CD14-positive monocyte (primary cell): ENCODE measurements around the gene CHST15. TPM values are rescaled to one million over a fixed set of nuclear protein-coding genes. Genes with fewer than 3 reads are reported as not detected.

Source experiments
- DNase-seq, 3 donors: peaks; one replicate each; pipeline ENCODE4 v3.0.0-alpha.2; 2011 to 2022
- H2AFZ ChIP-seq: 2 replicates; pipeline ENCODE4 v1.6.0; 2012; ENCODE audit warnings: mild to moderate bottlenecking, low read depth, low read length, inconsistent platforms; ENCODE audit not compliant: insufficient read depth, poor library complexity, severe bottlenecking
- H3K27ac ChIP-seq, 2 donors: 1 replicate in 1 of 2; 2 replicates in 1 of 2; pipeline ENCODE4 v1.5.1; 2012 to 2013; ENCODE audit warnings: low read length in 2 of 2, control low read depth in 1 of 2, inconsistent platforms in 1 of 2, low read depth in 1 of 2, mild to moderate bottlenecking in 1 of 2
- H3K27me3 ChIP-seq, 2 donors: one replicate each; pipeline versions ENCODE4 v1.6.0 to v1.6.1; 2011 to 2013; ENCODE audit warnings: low read length in 2 of 2; ENCODE audit not compliant: control insufficient read depth in 2 of 2, insufficient read depth in 2 of 2
- H3K36me3 ChIP-seq, 2 donors: replicated peaks in 1 of 2; 1 replicate in 1 of 2; 2 replicates in 1 of 2; pipeline versions ENCODE4 v1.5.1 to v1.6.1; 2012 to 2013; ENCODE audit warnings: low read length in 2 of 2, control low read depth in 1 of 2, inconsistent platforms in 1 of 2, mild to moderate bottlenecking in 1 of 2; ENCODE audit not compliant: insufficient read depth in 2 of 2, control insufficient read depth in 1 of 2
- H3K4me1 ChIP-seq, 2 donors: 1 replicate in 1 of 2; 2 replicates in 1 of 2; pipeline versions ENCODE4 v1.5.1 to v1.6.1; 2012 to 2013; ENCODE audit warnings: low read length in 2 of 2, control low read depth in 1 of 2, inconsistent platforms in 1 of 2, mild to moderate bottlenecking in 1 of 2, moderate library complexity in 1 of 2; ENCODE audit not compliant: insufficient read depth in 2 of 2, control insufficient read depth in 1 of 2
- H3K4me2 ChIP-seq: replicated peaks from 2 replicates; pipeline ENCODE3; 2012; ENCODE audit warnings: low read length, moderate library complexity, mild to moderate bottlenecking; ENCODE audit not compliant: poor library complexity, severe bottlenecking; ENCODE audit errors: extremely low read depth
- H3K4me3 ChIP-seq, 3 experiments: fragments of 200-600 bp in 1 of 3; sonication (generic) in 1 of 3; replicated peaks in 1 of 3; 1 replicate in 2 of 3; 2 replicates in 1 of 3; pipeline ENCODE4 v1.5.1; 2011 to 2013; ENCODE audit warnings: low read length in 3 of 3, mild to moderate bottlenecking in 3 of 3, control low read depth in 2 of 3, low read depth in 2 of 3, inconsistent platforms in 1 of 3, moderate library complexity in 1 of 3
- H3K79me2 ChIP-seq: 2 replicates; pipeline ENCODE4 v1.6.0; 2012; ENCODE audit warnings: mild to moderate bottlenecking, control low read depth, inconsistent platforms, low read length, moderate library complexity; ENCODE audit not compliant: insufficient read depth
- H3K9ac ChIP-seq: 2 replicates; pipeline ENCODE4 v1.6.0; 2017; ENCODE audit warnings: low read length, mild to moderate bottlenecking; ENCODE audit not compliant: insufficient read depth, poor library complexity, severe bottlenecking
- H3K9me3 ChIP-seq, 2 donors: replicated peaks in 1 of 2; 1 replicate in 1 of 2; 2 replicates in 1 of 2; pipeline versions ENCODE4 v1.5.1 to v1.6.1; 2012 to 2013; ENCODE audit warnings: low read length in 2 of 2, control low read depth in 1 of 2; ENCODE audit not compliant: control insufficient read depth in 1 of 2, insufficient read depth in 1 of 2
- H4K20me1 ChIP-seq: 2 replicates; pipeline ENCODE4 v1.6.0; 2012; ENCODE audit warnings: mild to moderate bottlenecking, low read length, control low read depth, moderate library complexity; ENCODE audit not compliant: insufficient read depth
- H3K27ac Mint-ChIP-seq, 7 donors: one replicate each; pipeline ENCODE4 v1.8.0; 2020; ENCODE audit warnings: mild to moderate bottlenecking in 7 of 7, mixed read lengths in 7 of 7, moderate library complexity in 6 of 7, inconsistent platforms in 2 of 7
- H3K27me3 Mint-ChIP-seq, 3 donors: one replicate each; pipeline ENCODE4 v1.8.0; 2021 to 2022; ENCODE audit warnings: low read depth in 3 of 3, mild to moderate bottlenecking in 3 of 3, mixed read lengths in 3 of 3, moderate library complexity in 3 of 3, inconsistent platforms in 1 of 3
- H3K36me3 Mint-ChIP-seq, 2 donors: one replicate each; pipeline ENCODE4 v1.8.0; 2020; ENCODE audit warnings: mixed read lengths in 2 of 2, inconsistent platforms in 1 of 2, mild to moderate bottlenecking in 1 of 2
- H3K4me1 Mint-ChIP-seq: one replicate; pipeline ENCODE4 v1.8.0; 2020; ENCODE audit warnings: mild to moderate bottlenecking, mixed read lengths
- H3K4me3 Mint-ChIP-seq, 2 donors: one replicate each; pipeline ENCODE4 v1.8.0; 2020; ENCODE audit warnings: mild to moderate bottlenecking in 2 of 2, mixed read lengths in 2 of 2, moderate library complexity in 1 of 2
- H3K9me3 Mint-ChIP-seq, 7 donors: one replicate each; pipeline ENCODE4 v1.8.0; 2020 to 2022; ENCODE audit warnings: mixed read lengths in 7 of 7, mild to moderate bottlenecking in 6 of 7, moderate library complexity in 6 of 7, inconsistent platforms in 2 of 7
- WGBS: methylation state at CpG from one replicate; pipeline ENCODE4 v1.1.5; 2013; ENCODE audit warnings: missing lambda C conversion rate; ENCODE audit not compliant: insufficient coverage; 5-methylcytosine and 5-hydroxymethylcytosine counted together
- intact Hi-C, 2 donors: fragments of 100-400 bp; cut with micrococcal nuclease; formaldehyde crosslinking; loops; one replicate each; pipeline versions ENCODE4 v1.15.0 to v1.15.1; 2023
- polyA plus RNA-seq, 3 donors: library from polyadenylated mRNA; depleted of rRNA in 1 of 3; unstranded in 2 of 3; stranded (reverse) in 1 of 3; fragments of 300-500 nt in 2 of 3; fragments of >200 nt in 1 of 3; fragmentation: Illumina TruSeq in 2 of 3; gene quantifications; 1 replicate in 2 of 3; 2 replicates in 1 of 3; pipeline ENCODE4 v1.2.3, GENCODE V29; 2012 to 2021
- TF ChIP-seq, protein P1 (sequence below): fragments of 200-600 bp; IDR thresholded peaks from one replicate; pipeline ENCODE4 v1.8.0; 2022; ENCODE audit warnings: antibody characterized with exemption, mild to moderate bottlenecking

Gene CHST15
- polyA plus RNA-seq, 3 donors, result 54.4 to 106 (median 87.5) TPM

GRCh38 chr10:124052561-124052960 is 40.8 kb downstream of the CHST15 start:
- peaks cover 0 to 7% (median 4%) of the 10 kb centered on the region in 3 donors for H3K27me3 Mint-ChIP-seq
- peaks cover 100% of the 10 kb centered on the region for H4K20me1 ChIP-seq
- peaks cover 11 to 30% of the 10 kb centered on the region in 2 donors for H3K4me1 ChIP-seq
- H3K9ac ChIP-seq, result no peak overlapping the region
- peaks cover 3 to 56% of the 10 kb centered on the region in 2 donors for H3K36me3 ChIP-seq
- H3K9me3 ChIP-seq, result no peaks in the 10 kb centered on the region
- no peak for DNase-seq
- WGBS, result 100% methylated on average over 5 of the region's 10 CpGs
- H3K4me3 ChIP-seq, result no peak overlapping the region
- no peak overlapping the region for H3K4me2 ChIP-seq
- H3K27me3 ChIP-seq, result no peaks in the 10 kb centered on the region
- H3K79me2 ChIP-seq, result peaks cover 20% of the 10 kb centered on the region
- TF ChIP-seq, protein P1, sequence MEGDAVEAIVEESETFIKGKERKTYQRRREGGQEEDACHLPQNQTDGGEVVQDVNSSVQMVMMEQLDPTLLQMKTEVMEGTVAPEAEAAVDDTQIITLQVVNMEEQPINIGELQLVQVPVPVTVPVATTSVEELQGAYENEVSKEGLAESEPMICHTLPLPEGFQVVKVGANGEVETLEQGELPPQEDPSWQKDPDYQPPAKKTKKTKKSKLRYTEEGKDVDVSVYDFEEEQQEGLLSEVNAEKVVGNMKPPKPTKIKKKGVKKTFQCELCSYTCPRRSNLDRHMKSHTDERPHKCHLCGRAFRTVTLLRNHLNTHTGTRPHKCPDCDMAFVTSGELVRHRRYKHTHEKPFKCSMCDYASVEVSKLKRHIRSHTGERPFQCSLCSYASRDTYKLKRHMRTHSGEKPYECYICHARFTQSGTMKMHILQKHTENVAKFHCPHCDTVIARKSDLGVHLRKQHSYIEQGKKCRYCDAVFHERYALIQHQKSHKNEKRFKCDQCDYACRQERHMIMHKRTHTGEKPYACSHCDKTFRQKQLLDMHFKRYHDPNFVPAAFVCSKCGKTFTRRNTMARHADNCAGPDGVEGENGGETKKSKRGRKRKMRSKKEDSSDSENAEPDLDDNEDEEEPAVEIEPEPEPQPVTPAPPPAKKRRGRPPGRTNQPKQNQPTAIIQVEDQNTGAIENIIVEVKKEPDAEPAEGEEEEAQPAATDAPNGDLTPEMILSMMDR, result no peak
- intact Hi-C loops, result no loop called here
- H3K36me3 Mint-ChIP-seq, result peaks cover 72 to 80% of the 10 kb centered on the region in 2 donors
- no peak overlapping the region for H3K27ac Mint-ChIP-seq
- H2AFZ ChIP-seq, result no peak overlapping the region
- H3K9me3 Mint-ChIP-seq, result no peaks in the 10 kb centered on the region
- H3K27ac ChIP-seq, result no peak overlapping the region
- H3K4me1 Mint-ChIP-seq, result peaks cover 49% of the 10 kb centered on the region
- no peak overlapping the region for H3K4me3 Mint-ChIP-seq

- peaks cover 100% of the 10 kb centered on the region for H4K20me1 ChIP-seq
- H3K9me3 ChIP-seq, result no peaks in the 10 kb centered on the region
- peak overlapping the region in 4 of 7 donors; percentile 20 to 77 (median 68) for H3K27ac Mint-ChIP-seq
- H3K4me3 ChIP-seq, result no peak overlapping the region
- TF ChIP-seq, protein P1, result no peak
- no peaks in the 10 kb centered on the region for H3K27me3 ChIP-seq
- H2AFZ ChIP-seq, result no peak overlapping the region
- H3K27me3 Mint-ChIP-seq, result peaks cover 2 to 7% (median 3%) of the 10 kb centered on the region in 3 donors
- WGBS, result 78% methylated on average over 13 of the region's 17 CpGs
- peaks cover 25 to 39% of the 10 kb centered on the region in 2 donors for H3K4me1 ChIP-seq
- intact Hi-C loops, result no loop called here
- no peak overlapping the region for H3K27ac ChIP-seq
- peaks cover 60% of the 10 kb centered on the region for H3K4me1 Mint-ChIP-seq
- H3K9me3 Mint-ChIP-seq, result peaks cover 0 to 3% (median 0%) of the 10 kb centered on the region in 7 donors
- DNase-seq, result no peak
- H3K36me3 Mint-ChIP-seq, result peaks cover 73 to 82% of the 10 kb centered on the region in 2 donors
- no peak overlapping the region for H3K4me2 ChIP-seq
- peaks cover 6 to 62% of the 10 kb centered on the region in 2 donors for H3K36me3 ChIP-seq
- no peak overlapping the region for H3K9ac ChIP-seq
- H3K4me3 Mint-ChIP-seq, result no peak overlapping the region
- peaks cover 17% of the 10 kb centered on the region for H3K79me2 ChIP-seq
Observed at GRCh38 chr10:124050021-124051015, 43.1 kb downstream of the CHST15 start.
